Right renal pelvis (tissue), 4 donors: Measurements from ENCODE around the gene TMEM178A. TPM values are rescaled to one million over a fixed set of nuclear protein-coding genes. Genes with fewer than 3 reads are reported as not detected.

Experiments
- DNase-seq, 4 donors: peaks; one replicate each; pipeline ENCODE4 v3.0.0-alpha.2; 2013; ENCODE audit warnings: low read depth in 4 of 4, low spot score in 3 of 4, missing footprints in 1 of 4
- polyA plus RNA-seq, 4 donors: library from polyadenylated mRNA; unstranded; fragments of 120-200 nt; gene quantifications; one replicate each; pipeline ENCODE4 v1.2.1, GENCODE V29; 2013; ENCODE audit not compliant: insufficient read length in 4 of 4

Gene TMEM178A
- polyA plus RNA-seq, 4 donors: 77.2 to 101 (median 84.0) TPM

- DNase-seq: no peak
Measured at GRCh38 chr2:39673018-39673417, 7.3 kb downstream of the TMEM178A start.

GRCh38 chr2:39676342-39676741 lies 10.6 kb downstream of the TMEM178A start:
- DNase-seq: no peak

GRCh38 chr2:39678170-39678569 lies 12.5 kb downstream of the TMEM178A start:
- no peak for DNase-seq

GRCh38 chr2:39679805-39680204 lies 14.1 kb downstream of the TMEM178A start:
- no peak for DNase-seq

GRCh38 chr2:39682066-39682692 lies 16.5 kb downstream of the TMEM178A start:
- no peak for DNase-seq

GRCh38 chr2:39683022-39683699 lies 17.4 kb downstream of the TMEM178A start:
- DNase-seq: no peak

- no peak for DNase-seq
Measured at GRCh38 chr2:39684464-39684863, 18.7 kb downstream of the TMEM178A start.

- DNase-seq: no peak
Measured at GRCh38 chr2:39685126-39685525, 19.4 kb downstream of the TMEM178A start.

- no peak for DNase-seq
Measured at GRCh38 chr2:39686456-39686855, 20.7 kb downstream of the TMEM178A start.

GRCh38 chr2:39688181-39688580 lies 22.5 kb downstream of the TMEM178A start:
- DNase-seq: no peak

- DNase-seq: no peak
Measured at GRCh38 chr2:39689272-39689841, 23.6 kb downstream of the TMEM178A start.

- no peak for DNase-seq
Measured at GRCh38 chr2:39689876-39690275, 24.2 kb downstream of the TMEM178A start.

- DNase-seq: no peak
Measured at GRCh38 chr2:39693245-39693644, 27.5 kb downstream of the TMEM178A start.

GRCh38 chr2:39696101-39696553 lies 30.4 kb downstream of the TMEM178A start:
- peak in 1 of 4 donors; percentile 22 for DNase-seq

- peak in 2 of 4 donors; percentile 18 to 37 for DNase-seq
Measured at GRCh38 chr2:39696838-39697237, 31.1 kb downstream of the TMEM178A start.

- no peak for DNase-seq
Measured at GRCh38 chr2:39697454-39697853, 31.7 kb downstream of the TMEM178A start.

GRCh38 chr2:39701137-39701536 lies 35.4 kb downstream of the TMEM178A start:
- DNase-seq: no peak

- no peak for DNase-seq
Measured at GRCh38 chr2:39703181-39703872, 37.6 kb downstream of the TMEM178A start.

GRCh38 chr2:39704540-39704939 lies 38.8 kb downstream of the TMEM178A start:
- DNase-seq: no peak

GRCh38 chr2:39705638-39706037 lies 39.9 kb downstream of the TMEM178A start:
- DNase-seq: no peak

GRCh38 chr2:39706312-39706711 lies 40.6 kb downstream of the TMEM178A start:
- no peak for DNase-seq
